NOMO-1 (cell line): ENCODE results near the gene NCF2.

Source experiments
- DNase-seq, 2 experiments: peaks; one replicate each; lab custom pipeline; 2025; ENCODE audit not compliant: unreplicated experiment in 2 of 2; lab: John Stamatoyannopoulos, UW

The NCF2 gene

DNA sequence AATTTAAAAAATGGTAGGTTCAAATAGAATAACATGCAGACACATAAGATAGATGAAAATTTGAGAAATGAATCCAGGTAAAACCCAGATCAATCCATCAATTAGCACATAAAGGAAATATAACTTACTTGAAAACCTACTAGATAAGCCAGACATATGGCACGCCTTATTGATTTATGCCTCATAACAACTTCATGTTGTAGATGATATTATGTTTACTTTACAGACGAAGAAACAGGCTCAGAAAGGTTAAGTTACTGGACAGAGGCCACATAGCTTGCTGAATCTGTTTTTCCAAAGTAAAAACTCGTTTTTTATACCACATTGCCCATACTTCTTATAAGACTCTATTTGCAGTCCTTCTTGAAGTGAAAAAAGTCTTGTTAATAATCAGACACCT lies 22.1 kb upstream of the NCF2 start:
- no peak for DNase-seq

DNA sequence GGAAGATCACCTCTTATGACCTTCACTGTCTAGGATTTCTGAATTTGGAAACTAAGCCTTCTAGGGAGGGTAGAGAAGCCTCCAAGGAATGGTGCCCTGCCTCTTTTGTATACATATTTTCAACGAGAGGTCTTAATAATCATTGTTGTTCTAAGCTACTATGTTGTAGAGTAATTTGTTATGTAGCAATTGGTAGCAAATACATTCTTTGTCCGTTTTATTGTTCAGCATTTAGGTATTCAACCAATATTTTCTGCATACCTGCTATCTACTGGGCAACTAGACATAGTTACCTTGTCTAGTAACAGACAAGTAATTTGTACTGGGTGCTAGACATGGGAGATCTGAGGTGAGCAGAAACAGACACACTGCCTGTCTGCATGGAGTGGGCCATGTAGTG lies 20.8 kb upstream of the NCF2 start:
- DNase-seq, result no peak

DNA sequence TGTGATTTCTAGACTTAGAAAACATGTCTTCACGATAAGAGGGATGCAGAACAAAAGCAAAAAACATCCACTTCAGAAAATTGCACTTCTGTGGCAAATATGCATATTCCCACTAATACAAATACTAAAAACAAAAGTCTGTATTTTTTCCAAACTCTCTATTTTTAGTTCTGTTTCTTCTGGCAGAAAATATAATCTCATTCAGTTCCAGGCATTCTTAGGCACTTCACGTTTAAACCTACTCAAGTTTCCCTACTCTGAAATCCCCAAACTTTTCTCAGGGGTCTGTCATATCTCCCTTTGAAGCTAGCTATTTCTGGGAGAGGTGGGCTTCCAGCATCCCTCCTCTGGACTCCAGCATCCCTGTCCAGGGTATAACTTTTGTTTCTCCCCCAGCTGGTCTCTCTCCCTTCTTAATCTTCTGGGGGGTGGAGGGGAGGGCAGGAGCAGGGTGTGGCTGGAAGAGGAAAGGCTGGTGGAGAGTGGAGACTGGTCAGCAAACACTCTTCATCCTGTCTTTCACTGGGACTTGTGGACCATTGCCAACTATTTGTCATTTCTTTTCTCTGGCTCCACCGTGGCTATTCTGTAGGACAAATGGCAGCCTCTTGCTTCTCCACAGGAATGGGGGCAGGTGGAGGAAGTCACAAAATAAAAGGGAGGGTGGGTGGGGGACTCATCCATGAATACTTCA lies 19.6 kb upstream of the NCF2 start:
- DNase-seq, result no peak

DNA sequence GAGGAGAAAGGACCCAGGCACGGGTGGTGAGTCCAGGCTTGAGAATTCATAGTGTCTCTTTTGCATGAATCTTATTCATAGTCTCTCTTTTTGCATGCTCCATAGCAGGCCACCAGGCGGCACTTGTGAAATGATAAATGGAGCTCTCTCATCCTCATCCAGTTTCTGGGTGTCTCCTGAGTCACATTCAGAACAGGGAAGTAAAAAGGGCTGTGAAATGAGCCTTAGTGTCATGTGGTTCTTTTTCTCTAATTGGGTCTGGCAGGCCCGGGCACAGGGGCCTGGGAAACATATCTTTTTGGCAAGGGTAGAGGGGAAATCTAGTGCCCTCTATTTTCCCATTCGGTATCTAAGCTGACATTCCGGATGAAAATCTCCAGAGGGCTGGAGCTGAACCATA lies 19.1 kb upstream of the NCF2 start:
- peak; percentile 72 to 95 for DNase-seq

DNA sequence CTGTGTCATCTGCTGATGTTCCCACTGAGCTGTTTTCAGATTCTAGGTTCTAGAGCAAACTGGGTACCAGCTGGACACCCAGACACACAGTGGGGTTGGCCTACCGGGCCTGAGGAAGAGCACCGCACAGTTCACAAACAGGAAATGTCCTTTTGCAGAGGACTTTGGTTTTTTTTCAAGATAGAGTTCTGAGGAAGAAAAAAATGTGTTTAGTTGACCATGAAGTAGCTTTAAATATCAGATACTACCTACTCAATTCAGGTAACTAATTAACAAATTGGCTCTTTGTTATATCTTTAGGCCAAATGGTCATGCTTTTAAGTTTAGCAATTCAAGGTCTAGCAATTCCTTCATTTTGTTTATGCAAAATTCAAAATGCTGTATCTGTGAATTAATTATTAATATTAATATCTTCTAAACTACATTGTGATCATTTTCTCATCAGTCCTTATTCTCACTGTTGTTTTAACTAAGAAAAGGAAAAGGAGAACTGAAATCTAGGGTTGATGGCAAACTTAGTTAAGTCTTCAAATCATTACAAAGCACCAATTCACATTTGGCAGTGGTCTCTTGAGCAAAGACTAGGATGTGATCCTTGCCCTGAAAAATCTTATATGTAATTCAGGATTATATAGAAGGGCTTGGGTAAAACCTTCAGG lies 17.2 kb upstream of the NCF2 start:
- peak in 1 of 2 experiments; percentile 18 for DNase-seq

DNA sequence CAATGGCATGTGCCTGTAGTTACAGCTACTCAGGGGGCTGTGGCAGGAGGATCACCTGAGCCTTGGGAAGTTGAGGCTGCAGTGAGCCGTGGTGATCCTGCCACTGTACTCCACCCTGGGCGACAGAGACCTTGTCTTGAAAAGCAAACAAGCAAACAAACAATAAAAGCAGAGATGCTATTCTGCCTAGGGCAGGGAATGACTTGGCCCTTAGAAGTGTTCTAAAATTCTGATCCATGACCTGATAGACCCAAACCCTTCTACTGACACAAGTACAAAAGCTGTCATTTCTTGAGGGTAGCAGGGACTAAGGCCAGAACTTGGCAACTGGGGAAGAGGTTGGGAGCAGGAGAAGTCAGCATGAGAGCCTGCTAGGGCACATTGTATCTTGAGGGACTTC lies 15.6 kb upstream of the NCF2 start:
- no peak for DNase-seq

DNA sequence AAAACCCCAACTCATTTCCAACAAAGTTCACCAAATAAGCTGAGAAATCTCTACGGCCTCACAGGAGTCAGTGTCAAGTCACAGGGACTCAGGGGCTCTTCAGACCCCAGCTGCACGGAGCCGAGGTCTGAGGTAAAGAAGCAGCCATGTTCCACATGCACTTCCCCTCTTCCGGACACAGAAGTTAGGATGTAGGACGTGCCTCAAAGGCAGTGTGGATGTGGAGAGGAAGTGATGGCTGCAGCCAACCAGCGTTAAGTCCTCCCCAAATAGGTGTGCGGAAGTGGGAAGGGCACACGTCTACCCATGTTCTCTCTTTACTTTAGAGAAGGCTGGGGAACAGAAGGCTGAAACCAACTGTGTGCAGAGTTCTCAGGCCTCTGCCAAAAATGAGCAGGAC lies 14.6 kb upstream of the NCF2 start:
- peak; percentile 80 to 83 for DNase-seq

DNA sequence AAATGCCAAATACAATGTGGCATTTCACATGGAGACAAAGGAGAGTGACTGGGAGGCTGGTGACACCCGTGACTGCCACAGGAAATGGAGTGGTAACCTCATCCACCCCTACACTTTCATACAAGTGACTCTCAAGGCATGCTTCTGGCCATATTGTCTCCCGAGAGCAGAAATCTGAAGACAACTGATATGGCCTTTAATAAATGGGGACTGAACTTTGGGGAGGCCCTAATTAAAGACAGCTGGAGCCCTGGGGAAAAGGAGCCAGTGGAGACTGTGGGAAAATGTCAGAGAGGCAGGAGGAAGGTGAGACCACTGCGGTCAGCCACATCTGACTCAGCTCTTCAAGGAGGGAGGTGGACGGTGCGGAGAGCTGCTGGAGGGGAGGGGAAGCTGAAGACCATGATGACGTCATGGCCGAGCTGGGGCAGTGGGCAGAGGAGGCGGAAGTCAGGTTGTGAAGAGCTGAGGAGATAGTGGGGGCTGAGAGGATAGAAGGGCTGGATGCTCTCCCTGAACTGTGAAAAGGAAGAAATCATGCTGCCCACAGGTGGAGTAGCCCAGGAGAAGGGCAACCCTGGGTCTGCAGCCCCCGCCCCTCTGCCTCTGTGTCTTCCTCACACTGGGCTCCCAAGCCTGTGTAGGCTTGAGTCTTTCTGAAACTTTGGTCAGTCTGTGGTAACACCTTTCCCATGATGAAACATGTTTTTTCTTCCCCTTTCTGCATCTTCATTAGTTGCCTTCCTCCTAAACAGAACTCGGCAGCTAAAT lies 14.0 kb upstream of the NCF2 start:
- peak; percentile 77 to 90 for DNase-seq

DNA sequence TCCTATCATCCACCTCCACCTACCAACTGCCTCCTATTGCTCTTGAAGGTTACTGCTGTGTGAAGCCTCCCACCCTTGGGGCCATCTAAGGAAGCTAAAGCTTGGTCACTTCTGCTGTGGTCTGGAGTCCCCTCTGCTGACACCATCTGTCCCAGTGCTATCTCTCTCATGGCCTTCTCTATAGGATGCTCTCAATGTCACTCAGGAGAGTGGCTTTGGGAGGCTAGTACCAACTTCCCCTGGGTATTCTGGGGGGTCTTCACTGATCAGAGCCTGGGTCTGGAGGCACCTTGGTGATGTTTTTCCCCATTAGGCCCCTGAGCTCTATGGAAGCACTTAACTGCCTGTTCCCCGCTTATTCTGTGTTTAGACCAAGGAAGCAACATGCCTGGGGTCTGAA lies 12.3 kb upstream of the NCF2 start:
- DNase-seq, result no peak

DNA sequence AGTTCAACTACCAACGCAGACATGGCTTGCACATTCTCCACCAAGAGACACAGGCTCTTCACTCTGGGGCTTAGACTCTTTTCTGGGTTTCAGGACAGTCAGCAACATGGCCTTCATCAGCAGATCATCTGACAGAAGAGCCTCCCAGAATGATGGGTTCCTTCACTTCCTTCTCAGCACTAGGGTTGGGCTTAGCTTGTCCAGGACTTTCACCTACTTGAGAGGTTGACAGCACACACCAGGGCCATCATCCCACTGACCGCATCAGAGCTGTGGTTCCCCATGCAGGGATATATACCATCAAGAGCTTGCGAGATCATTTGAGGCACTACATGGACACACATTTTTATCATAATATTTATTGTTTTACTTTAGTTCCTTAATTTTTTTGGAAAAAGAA lies 10.4 kb upstream of the NCF2 start:
- DNase-seq, result no peak

DNA sequence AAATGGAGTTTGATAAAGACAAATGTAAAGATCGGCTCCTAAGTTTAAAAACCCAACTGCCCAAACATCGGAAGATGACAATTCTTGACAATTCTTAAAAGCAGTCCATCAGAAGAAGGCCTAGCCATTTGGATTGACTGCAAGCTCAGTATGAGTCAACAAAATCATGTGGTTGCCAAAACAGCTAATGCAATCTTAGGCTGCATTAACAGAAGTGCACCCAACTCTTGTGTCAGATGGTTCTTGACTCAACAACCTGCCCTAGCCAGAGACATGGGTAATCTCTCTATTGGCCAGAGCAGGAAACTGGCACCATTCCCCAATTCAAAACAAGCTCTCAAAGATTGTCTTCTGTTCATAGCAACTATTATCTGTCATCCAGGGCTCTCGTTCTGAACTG lies 9.9 kb upstream of the NCF2 start:
- DNase-seq, result peak; percentile 60 to 73

DNA sequence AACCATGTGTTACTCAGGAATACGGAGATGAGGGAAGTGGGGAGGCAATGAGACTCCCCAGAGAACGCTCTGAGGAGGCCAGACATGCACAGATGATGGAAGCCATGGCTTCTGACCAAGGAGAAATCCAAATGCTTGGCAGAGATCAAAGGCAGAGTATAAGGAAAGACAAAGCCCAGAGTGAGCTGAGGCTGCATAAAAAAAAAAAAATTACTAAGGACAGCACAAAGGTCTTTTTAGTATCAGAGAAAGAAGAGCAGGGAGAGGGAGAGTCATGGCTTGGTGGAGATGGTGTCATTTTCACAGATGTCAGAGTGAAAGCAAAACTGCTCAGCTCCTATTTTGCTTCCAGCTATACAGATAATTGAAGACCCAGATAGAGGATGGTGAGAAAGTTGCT lies 8.1 kb upstream of the NCF2 start:
- no peak for DNase-seq

DNA sequence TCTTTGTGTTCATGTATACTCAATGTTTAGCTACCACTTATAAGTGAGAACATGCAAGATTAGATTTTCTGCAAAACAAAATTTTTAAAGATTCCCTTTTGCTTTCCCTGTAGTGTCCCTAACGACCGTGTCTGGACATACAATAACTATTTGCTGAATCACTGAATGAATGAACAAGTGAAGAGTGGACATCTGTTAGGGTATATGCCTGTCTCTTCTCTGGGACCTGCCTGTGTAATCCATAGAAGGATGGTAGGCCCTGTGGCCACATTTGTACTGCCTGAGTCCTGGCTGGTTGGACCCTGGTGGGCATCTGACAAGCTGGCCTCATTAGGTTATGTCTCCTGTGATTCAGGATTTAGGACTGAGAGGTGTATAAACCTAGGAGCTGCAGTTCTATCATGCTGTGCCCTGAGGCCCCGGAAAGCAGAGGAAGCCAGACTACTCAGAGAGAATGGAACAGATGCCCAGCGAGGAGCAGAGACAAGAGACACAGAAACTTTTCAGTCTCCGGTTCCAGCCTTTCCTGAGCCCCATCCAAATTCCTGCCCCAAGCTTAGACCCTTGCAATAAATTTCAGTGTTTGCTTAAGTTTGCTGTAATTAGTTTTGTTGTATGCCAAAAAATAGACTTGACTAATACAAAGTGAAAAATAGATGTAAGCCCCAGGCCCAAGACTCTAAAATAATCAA lies 7.5 kb upstream of the NCF2 start:
- no peak for DNase-seq

DNA sequence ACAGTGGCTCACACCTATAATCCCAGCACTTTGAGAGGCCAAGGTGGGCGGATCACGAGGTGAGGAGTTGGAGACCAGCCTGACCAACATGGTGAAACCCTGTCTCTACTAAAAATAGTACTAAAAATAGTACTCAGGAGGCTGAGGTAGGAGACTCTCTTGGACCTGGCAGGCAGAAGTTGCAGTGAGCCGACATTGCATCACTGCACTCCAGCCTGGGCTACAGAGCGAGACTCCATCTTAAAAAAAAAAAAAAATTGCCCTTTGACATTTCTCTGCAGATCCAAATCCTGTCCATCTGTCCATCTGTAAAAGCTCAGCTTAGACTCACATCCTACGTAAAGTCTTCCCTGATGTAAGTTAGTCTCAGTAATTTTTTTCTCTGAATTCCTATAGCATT lies 6.2 kb upstream of the NCF2 start:
- no peak for DNase-seq

DNA sequence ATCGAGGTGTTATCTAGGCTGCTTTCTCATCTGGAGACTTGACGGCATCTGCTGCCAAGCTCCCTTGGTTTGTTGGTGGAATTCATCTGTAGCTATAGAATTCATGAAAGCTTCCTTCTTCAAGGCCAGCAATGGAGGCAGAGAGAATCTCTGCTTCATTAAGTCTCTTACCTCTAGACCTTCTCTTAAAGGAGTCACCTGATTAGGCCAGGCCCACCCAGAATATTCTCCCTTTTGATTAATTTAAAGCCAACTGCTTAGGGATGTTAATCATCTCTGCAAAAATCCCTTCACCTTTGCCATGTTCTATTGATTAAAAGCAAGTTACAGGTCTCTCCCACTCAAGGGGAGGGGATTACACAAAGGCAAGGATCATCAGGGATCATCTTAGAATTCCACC lies 5.3 kb upstream of the NCF2 start:
- DNase-seq, result no peak

DNA sequence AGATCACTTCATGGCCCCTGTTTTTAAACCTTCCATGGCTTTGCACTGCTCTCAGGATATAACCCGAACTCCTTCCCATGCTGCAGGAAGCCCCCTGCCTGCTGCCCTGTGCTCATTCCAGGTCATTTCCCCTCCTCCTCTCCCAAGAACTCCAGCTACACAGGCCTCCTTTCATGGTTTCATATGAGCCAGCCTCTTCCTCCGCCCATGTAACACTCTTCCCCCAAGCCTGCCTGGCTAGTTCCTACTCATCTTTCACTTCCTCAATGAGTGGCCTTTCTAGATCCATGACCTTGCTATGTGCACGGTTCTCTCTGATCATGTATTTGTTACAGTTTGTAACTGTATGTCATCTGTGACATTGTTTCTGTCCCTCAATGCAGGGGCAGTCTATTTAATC lies 3.1 kb upstream of the NCF2 start:
- peak; percentile 82 to 90 for DNase-seq

DNA sequence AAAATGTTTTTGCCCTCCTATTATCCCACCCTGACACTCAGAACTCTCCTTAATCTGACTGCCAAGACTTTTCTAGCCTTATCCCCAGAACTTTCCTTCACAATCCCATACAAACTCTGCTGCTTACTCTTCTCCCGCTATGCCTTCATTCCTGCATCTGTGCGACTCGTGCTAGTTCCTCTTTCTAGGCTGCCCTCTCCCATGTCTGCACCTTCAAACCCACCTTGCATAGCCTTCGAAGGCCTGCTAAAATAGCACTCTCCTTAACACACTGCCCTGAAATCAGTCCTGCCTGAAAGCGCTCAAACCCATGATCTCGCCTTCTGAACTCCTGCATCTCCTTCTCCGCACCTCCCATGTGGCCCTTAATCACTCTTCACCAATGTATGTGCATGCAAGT lies 2.5 kb upstream of the NCF2 start:
- no peak for DNase-seq

DNA sequence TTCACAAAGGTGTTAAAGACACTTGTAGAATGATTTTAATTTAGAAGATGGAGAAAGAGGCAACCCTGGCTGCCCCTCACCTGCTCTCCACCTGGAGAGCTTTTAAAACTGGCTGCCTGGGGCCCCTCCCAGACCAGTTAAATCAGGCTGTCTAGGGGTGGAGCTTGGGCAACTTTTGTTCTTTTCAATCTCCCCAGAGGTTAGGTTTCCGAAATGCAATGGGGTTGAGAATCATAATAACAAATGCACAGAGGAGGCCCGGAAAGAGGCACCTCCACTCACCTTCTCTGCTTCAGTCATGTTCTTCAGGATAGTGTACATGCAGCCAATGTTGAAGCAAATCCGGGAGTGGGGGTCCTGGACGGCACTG lies 400 bp downstream of the NCF2 start:
- peak in 1 of 2 experiments; percentile 21 for DNase-seq

DNA sequence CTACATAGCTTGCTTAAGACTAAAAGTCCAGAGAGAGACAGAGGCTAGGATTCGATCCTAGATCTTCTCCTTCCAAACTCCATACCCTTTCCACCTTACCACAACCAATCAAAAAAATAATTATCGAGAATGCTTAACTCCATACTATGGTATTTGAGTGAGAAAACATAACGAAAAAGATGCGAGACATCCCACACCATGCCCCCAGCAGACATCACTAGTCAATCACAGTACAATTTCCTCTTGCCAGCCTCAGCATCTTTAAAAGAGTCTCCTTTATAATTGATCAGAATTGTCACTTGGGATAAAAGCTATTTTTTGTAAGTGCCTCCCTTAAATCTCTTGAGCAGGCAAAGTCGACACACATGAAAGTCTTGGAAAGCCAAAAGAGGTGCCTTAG lies 875 bp downstream of the NCF2 start:
- peak in 1 of 2 experiments; percentile 41 for DNase-seq

DNA sequence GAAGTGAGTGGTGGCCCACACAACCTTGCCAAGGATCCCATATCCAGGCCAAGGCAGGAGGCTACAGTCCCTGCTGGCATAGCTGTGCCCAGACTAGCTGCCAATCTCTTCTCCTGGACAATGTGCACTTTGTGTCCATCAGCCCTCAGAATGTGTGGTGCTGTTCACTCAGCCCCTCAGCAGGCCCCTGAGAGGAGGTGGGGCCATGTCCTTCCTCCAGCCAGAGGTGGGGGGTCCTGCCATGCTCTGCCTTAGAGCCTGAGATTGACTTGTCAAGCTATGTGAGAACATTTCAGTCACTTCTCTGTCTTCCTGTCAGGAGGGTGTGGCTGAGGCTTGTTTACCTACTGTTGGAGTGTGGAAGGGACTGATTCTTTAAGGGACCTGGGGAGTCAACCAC lies 1.4 kb downstream of the NCF2 start:
- DNase-seq, result no peak

DNA sequence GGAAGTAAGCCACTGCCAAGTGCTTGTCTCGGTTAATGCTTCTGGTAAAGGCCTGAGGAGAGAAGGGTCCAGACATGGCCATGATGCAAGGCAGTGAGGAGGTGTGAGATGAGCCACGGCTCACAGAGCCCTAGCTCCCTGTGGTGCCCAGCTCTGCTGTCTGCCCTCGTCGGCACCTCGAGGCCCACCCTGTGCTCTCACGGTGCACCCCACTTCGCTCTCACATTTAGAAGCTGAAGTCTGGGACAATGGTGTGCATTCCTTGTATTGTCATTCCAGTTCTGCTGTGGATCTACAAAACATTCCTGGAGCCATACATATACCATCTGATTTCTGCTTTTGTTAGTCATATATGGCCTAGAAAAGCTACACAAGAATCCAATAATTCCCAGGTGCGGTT lies 3.3 kb downstream of the NCF2 start:
- DNase-seq, result no peak
